Activated T-cell treated with anti-CD3 and anti-CD28 coated beads for 48 hours (primary cell): Measurements from ENCODE around the gene HABP4.

Experiments
- DNase-seq: peaks from one replicate; pipeline ENCODE4 v3.0.0-alpha.2; 2020; ENCODE audit warnings: low read depth

The HABP4 gene

DNA sequence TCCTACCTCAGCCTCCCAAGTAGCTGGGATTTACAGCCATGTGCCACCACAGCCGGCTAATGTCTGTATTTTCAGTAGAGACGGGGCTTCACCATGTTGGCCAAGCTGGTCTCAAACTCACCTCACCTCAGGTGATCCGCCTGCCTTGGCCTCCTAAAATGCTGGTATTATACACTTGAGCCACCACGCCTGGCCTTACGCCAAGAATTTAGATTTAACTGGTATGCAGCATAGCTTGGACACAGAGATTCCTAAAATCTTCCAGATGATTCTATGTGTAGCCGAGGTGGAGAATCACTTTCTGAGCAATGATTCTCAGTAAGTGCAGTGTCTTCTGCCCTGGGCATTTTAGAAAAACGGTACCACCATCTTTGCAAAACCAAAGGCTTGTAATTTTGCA, 74.1 kb downstream of the HABP4 start:
- no peak for DNase-seq

DNA sequence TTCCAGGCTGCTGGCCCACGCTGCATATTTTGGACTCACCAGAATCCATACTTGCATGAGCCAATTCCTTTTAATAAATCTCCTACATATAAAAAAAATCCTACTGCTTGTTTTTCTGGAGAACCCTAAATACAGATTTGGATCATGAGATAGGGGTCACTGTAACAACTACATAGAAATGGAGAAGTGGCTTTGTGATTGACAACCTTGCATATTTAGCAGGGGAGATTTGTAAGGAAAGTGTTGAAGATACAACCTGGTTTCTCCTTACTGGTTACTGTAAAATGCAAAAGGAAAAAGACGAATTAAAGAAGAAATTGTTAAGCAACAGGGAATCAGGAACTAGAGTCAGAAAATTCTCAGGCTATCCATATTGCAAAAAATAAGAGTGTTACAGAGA, 74.8 kb downstream of the HABP4 start:
- no peak for DNase-seq

DNA sequence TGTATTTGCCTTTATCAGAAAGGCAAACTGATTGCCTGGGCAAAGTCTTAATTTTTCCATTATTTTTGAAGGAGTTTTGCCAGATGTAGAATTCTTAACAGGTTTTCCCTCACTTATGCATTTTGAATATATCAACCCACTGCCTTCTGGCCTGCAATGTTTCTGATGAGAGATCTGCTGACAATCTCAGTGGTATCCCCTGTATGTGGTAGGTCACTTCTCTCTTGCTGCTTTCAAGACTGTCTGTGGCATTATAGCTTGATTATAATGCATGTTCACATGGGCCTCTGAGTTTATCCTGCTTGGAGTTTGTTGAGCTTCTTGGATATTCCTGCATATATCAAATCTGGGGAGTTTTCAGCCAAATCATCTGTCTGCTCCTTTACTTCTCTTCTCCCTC, 82.2 kb downstream of the HABP4 start:
- DNase-seq, result no peak

DNA sequence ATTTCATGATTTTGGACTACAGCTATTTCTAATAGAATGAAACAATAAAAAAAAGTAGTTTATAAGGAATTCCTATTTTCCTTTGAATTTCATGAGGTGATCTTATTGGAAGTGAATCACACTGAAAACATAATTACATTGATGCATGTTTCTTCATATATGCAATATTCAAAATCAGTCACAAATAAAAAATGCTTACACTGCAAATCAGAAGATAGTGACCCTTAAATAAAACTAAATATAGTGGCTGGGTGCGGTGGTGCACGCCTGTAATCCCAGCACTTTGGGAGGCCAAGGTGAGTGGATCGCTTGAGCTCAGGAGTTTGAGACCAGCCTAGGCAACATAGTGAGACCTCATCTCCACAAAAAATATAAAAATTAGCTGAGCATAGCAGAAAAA, 90.1 kb downstream of the HABP4 start:
- no peak for DNase-seq
